Measurements from ENCODE around the gene NAGLU.
A peak's percentile ranks its signal among the peaks of the same experiment; 100 is the strongest.
"Not testable (repeated sequence)": the region's sequence is repeated elsewhere in the genome, so short reads cannot be mapped to it uniquely, and the experiment has no call there.

Gene NAGLU

GRCh38 chr17:42538482-42538881 is 2.4 kb downstream of the NAGLU start:
- intact Hi-C loops (cut with DNase I): no loop called here
- DNase-seq: no peak

GRCh38 chr17:42540558-42540957 is 4.5 kb downstream of the NAGLU start:
- DNase-seq; intact Hi-C loops (cut with DNase I): not testable (repeated sequence)

GRCh38 chr17:42541041-42541833 is 5.2 kb downstream of the NAGLU start:
- no peak for DNase-seq
- intact Hi-C loops (cut with DNase I): no loop called here

- intact Hi-C loops (cut with DNase I): no loop called here
- peak in 24 of 42 donors; percentile 43 to 83 (median 60) for DNase-seq
Measured at GRCh38 chr17:42543190-42544079, 7.4 kb downstream of the NAGLU start.

- DNase-seq: no peak
- intact Hi-C loops (cut with DNase I): no loop called here
Measured at GRCh38 chr17:42544874-42545283, 8.8 kb downstream of the NAGLU start.

- intact Hi-C loops (cut with DNase I); DNase-seq: not testable (repeated sequence)
Measured at GRCh38 chr17:42545755-42546505, 9.9 kb downstream of the NAGLU start.

- intact Hi-C loops (cut with DNase I): no loop called here
- no peak for DNase-seq
Measured at GRCh38 chr17:42547001-42547461, 11.0 kb downstream of the NAGLU start.

GRCh38 chr17:42547698-42548069 is 11.6 kb downstream of the NAGLU start:
- intact Hi-C loops (cut with DNase I): no loop called here

GRCh38 chr17:42548070-42548837 is 12.2 kb downstream of the NAGLU start:
- intact Hi-C loops (cut with DNase I): no loop called here
- DNase-seq: no peak

More at GRCh38 chr17:42547698-42548069, 11.6 kb downstream of the NAGLU start:
- no peak for DNase-seq

GRCh38 chr17:42548993-42549755 is 13.1 kb downstream of the NAGLU start:
- no peak for DNase-seq
- intact Hi-C loops (cut with DNase I): no loop called here

GRCh38 chr17:42552736-42553135 is 16.7 kb downstream of the NAGLU start, which contains the start of gene HSD17B1:
Gene HSD17B1 (plus strand): TSS chr17:42552923. CDS start chr17:42552934, 11 bp downstream.
- intact Hi-C loops (cut with DNase I); DNase-seq: not testable (repeated sequence)

- DNase-seq: no peak
- intact Hi-C loops (cut with DNase I): no loop called here
Measured at GRCh38 chr17:42553161-42553818, 17.2 kb downstream of the NAGLU start.

- no peak for DNase-seq
- intact Hi-C loops (cut with DNase I): no loop called here
Measured at GRCh38 chr17:42553866-42554249, 17.8 kb downstream of the NAGLU start.

GRCh38 chr17:42554250-42555121 is 18.4 kb downstream of the NAGLU start:
- peak; percentile 70 to 95 (median 90) for DNase-seq
- intact Hi-C loops (cut with DNase I): no loop called here

- intact Hi-C loops (cut with DNase I): no loop called here
- DNase-seq: no peak
Measured at GRCh38 chr17:42555122-42555622, 19.1 kb downstream of the NAGLU start.

Measured in head of caudate nucleus (tissue), 42 donors.